OCI-M1 (cell line): ENCODE results near the gene KPNA5.
A peak's percentile ranks its signal among the peaks of the same experiment; 100 is the strongest.
"Not testable (repeated sequence)": the region's sequence is repeated elsewhere in the genome, so short reads cannot be mapped to it uniquely, and the experiment has no call there.

Experiments used
- DNase-seq: peaks from one replicate; lab custom pipeline; 2025; lab: John Stamatoyannopoulos, UW

KPNA5 gene

GRCh38 chr6:116703888-116704287, 22.9 kb downstream of the KPNA5 start:
- DNase-seq: not testable (repeated sequence)

DNA sequence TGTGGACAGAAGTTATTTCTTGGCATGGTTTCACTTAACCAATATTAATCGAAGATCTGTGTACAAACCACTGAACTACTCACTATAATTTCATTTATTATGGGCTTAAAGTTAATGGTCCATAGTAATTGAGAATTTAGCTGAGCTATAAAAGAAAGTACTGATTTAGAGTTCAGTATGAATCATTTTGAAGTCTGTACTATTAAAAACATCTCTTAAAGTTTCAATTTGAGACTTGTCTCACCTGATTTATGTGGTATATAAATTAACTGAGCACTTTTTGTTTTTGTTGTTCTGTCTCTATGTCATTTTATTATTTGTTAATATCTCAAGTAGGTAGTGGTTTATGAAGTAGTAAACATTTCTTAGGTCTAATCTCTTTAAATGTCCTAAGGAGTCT, 24.9 kb downstream of the KPNA5 start:
- DNase-seq: no peak

DNA sequence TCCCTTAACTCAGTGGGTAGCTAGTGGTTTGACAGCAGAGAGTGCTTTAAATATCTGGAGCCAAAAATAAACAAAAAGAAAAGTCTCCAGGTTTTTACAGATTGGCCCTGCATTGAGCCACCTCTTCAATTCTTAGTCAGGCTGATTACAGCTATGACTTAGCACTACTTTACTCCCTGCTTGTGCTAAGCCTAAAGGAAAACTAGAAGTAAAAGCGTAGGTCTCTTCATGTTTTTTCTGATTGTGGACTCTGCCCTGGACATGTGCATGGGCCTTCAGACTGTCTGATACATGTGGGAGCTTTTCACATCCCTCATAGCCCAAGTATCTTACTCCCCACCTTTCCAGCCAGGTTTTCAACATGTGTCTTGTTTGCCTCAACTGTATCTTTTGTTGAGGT, 33.3 kb downstream of the KPNA5 start:
- no peak for DNase-seq

DNA sequence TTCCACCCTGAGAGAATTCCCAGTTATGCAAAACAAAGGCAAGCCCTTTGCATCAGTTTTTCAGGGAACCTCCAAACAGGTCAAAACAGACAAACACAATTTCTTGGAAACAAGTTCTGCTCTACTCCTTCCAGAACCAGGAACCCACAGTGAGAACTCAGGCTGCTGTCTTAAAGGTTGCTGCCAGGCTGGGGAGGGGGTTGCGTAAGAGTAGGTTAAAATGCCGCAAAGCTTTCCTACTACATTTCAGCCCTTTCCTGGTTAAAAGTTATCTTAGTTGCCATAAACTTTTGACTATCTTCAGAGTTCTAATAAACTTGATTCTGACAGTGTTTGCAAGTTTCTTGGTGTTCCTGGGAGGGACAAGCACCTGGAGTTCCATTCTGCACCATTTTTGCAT, 33.8 kb downstream of the KPNA5 start:
- no peak for DNase-seq

DNA sequence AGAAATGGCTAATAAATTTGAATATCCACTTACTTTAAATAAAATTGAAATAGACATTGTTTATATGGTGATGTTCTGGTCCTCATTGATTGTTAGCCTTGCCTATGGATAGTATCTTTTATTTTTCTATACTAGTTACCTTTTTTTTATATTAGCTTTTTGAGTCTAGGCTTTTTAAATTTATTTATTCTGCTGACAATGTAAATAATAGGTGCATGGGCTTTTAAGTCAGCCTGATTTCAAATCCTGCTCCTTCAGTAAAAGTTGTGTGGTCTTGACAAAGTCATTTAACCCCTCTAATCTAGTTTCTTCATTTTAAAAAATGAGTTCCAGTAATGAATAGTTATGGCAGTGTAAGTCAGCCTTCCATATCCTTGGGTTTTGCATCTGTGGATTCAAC, 45.9 kb downstream of the KPNA5 start:
- no peak for DNase-seq

DNA sequence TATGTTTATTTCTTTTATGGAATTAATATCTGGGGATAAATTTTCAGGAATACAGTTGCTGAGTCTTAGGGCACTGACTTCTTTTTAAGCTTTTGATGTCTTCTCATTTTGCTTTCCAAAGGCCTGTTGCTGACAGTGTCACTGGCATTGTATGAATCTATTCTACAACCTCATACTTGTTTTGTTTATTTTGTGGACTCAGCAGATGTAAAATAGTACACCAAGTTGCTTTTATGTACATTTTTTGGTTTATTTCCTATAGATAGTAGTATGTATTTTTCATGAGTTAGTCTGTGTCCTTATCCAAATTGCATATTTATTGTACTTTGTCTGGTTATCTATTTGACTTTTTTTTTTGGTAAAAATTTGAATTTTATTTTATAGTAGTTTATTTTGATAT, 49.5 kb downstream of the KPNA5 start:
- no peak for DNase-seq

DNA sequence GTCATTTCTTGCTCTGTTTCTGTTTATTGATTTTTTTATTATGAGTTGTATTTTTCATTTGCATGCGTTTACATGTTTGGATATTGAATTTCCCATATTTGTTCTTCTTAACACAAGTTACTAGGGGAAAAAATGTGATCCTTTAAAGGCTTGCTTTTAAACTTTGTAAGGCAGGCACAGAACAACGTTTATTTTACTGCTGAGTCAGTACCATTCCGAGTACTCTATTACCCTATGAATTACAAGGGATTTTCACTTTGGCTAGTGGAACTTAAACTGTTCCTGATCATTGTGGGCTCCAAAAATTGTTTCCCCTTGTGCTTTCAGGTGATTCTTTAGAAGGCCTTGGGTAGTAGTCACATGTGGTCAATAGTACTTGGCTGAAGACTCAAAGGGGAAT, 56.0 kb downstream of the KPNA5 start:
- no peak for DNase-seq

GRCh38 chr6:116740486-116740885, 59.5 kb downstream of the KPNA5 start:
- not testable (repeated sequence) for DNase-seq

GRCh38 chr6:116741571-116741970, 60.6 kb downstream of the KPNA5 start:
- DNase-seq: no peak

DNA sequence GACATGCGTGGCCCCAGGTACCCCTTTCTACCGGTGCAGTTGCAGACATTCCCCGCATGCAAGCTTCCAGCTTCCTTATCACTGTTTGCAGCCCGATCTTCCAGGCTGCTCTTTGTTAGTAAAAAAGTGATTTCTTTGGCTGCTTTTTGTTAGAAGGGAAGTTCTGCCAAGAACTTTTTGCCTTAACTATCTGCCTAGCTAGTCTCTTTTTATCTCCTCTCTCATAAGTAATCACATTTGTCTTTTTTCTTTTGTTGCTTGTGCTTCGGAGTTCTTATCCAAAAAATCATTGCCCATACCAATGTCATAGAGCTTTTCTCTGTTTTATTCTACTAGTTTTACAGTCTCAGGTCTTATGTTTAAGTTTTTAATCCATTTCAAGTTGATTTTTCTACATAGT, 64.2 kb downstream of the KPNA5 start:
- DNase-seq: no peak

- peak; percentile 81 for DNase-seq
Measured at GRCh38 chr6:116761779-116762178, 80.8 kb downstream of the KPNA5 start.

DNA sequence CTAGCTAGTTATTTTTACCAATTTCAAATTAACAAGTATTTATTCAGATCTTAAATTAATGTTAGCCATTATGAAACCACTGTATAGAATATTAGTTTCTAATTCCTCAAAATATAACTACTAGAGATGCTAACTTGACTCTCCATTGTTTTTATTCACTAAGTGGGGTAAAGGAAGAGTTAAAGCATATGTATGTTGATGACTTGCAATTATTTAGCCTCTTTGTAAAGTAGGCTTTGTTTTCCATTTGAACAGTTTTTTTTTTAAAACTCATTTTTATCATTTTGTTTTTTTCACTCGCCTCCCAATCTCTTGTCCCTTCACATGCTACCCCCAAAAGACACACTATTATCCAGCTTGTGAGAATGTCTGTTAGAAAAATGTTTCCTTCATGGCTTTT, 81.2 kb downstream of the KPNA5 start:
- DNase-seq: peak; percentile 54

- DNase-seq: no peak
Measured at GRCh38 chr6:116763048-116763447, 82.0 kb downstream of the KPNA5 start.

DNA sequence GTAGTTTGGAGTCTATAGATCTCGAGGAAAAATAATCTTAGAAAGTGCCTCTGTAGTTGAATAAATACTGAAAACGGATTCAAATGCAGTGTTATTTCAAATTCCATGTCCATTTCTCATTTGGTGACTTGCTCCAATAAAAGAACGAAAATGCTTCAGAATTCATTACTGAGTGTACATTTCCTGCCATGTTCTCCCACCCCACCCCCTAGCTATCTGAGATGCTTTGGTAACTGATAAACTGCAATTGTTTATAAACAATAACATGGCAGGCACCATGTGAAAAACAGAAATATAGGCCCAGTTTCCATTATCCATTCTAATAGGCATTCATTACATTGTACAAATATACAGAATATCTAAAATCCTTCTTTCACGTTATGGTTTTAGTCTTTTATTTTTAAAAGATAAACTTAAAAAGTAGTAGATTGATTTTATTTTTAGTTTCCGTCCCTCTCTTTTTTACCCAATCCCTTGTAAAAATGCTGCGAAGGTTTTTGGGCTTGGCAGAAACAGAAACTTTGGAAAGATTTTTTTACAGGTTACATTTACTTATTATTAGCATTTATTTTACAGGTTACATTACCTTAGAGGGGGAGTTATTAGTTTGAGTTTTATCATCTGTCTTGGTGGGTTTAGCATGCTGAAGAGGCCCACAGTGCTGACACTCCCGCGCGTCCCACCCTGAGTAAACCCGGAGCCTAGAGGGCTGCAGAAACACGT, 83.1 kb downstream of the KPNA5 start:
- DNase-seq: no peak

DNA sequence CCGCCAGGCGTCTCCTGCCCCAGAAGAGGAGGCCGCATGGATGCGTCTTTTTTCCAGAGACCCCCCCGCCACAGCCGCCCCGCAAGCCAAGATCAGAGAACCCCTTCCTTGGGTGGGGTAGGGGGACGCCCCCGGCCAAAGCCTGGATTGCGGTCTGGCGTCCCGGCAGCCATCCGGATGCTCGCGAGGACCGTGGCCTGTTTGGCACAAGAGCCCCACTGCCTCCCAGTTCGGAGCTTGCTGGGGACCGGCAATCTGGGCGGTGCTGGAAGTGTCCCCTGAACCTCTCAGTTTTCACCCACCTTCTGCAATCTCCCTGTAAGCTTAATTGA, 83.6 kb downstream of the KPNA5 start:
- DNase-seq: no peak

- no peak for DNase-seq
Measured at GRCh38 chr6:116764961-116765841, 84.2 kb downstream of the KPNA5 start, which contains the start of gene FAM162B. TSS of gene FAM162B (minus strand) at chr6:116765719. CDS start at chr6:116765576, 143 bp downstream.

GRCh38 chr6:116766506-116767176, 85.6 kb downstream of the KPNA5 start:
- DNase-seq: peak; percentile 78

- no peak for DNase-seq
Measured at GRCh38 chr6:116767715-116768114, 86.7 kb downstream of the KPNA5 start.

DNA sequence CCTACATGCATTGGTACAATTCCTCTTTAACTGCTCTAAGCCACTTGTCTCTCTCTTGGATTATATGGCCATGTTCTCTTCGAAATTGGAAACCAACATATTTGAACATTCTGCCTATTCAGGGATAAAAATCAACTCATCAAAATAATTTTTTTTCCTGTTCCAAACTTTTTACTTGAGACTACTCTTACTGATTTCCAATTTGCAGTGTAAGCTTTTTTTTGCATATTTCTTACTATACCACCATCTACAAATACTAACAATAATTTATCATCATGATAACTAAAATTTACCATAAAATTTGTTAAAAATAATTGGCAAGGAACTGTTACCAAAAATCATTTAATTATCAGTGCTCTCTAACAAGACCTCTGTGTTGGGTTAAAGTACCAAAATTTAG, 91.4 kb downstream of the KPNA5 start:
- no peak for DNase-seq

DNA sequence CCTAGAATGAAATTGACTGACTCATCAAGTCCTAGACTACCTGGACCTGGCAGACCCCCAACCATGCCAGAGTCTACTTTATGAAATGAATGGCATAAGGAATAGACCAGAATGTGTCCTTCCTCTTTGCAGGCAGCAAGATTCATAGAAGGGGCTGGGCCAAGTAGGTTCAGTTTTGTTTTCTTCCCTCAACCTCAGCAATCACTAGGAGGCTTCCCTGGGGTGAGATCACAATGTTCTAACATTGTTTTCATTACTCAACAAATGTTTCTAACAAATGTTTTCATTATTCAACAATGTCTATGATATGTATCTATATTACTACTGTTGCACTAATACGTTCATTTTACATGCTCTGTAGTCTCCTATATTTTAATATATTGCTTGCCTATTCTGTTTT, 92.9 kb downstream of the KPNA5 start:
- DNase-seq: no peak

GRCh38 chr6:116779573-116780164, 98.7 kb downstream of the KPNA5 start:
- DNase-seq: peak; percentile 89

- no peak for DNase-seq
Measured at GRCh38 chr6:116783852-116784251, 102.8 kb downstream of the KPNA5 start.
